SK-N-SH (cell line): ENCODE data around the gene XRN2. TPM values are rescaled to one million over a fixed set of nuclear protein-coding genes. Genes with fewer than 3 reads are reported as not detected.

ENCODE experiments used
- CTCF ChIA-PET: fragments of 300-600, 350-600 bp; formaldehyde crosslinking; extraction: SDS; loops from one replicate; lab custom pipeline; 2021; lab: Yijun Ruan, JAX
- POLR2A ChIA-PET: fragments of 350-600 bp; sonication (Branson Sonifier 250); formaldehyde crosslinking; extraction: SDS; loops from one replicate; lab custom pipeline; 2020; ENCODE audit warnings: antibody characterized with exemption, inconsistent platforms; lab: Yijun Ruan, JAX
- DNase-seq: peaks from one replicate; pipeline ENCODE4 v3.0.0; 2012
- H2AFZ ChIP-seq: fragments of 200-600 bp; sonication (generic); 2 replicates; pipeline ENCODE4 v1.8.1; 2016; ENCODE audit warnings: antibody characterized with exemption, mild to moderate bottlenecking, low read depth
- H3F3A ChIP-seq: fragments of 200-600 bp; sonication (generic); replicated peaks from 2 replicates; pipeline ENCODE3; 2016; ENCODE audit warnings: antibody characterized with exemption, mild to moderate bottlenecking; ENCODE audit not compliant: insufficient read depth
- H3K27ac ChIP-seq, 2 experiments: fragments of 200-500 bp in 1 of 2; fragments of 200-600 bp in 1 of 2; sonication (Bioruptor generic) in 1 of 2; sonication (generic), shearing (Covaris generic) in 1 of 2; 2 replicates each; pipeline versions ENCODE4 v1.5.1 to v1.6.1; 2014 to 2016; ENCODE audit warnings: low read depth in 2 of 2, inconsistent platforms in 1 of 2, low read length in 1 of 2, mild to moderate bottlenecking in 1 of 2, mixed read lengths in 1 of 2
- H3K27me3 ChIP-seq: fragments of 200-600 bp; sonication (generic), shearing (Covaris generic); 2 replicates; pipeline ENCODE4 v1.6.1; 2016; ENCODE audit warnings: mixed run types; ENCODE audit not compliant: insufficient read depth
- H3K36me3 ChIP-seq, 2 experiments: fragments of 200-500 bp in 1 of 2; fragments of 200-600 bp in 1 of 2; sonication (Bioruptor generic) in 1 of 2; sonication (generic) in 1 of 2; replicated peaks in 1 of 2; 2 replicates each; pipeline versions ENCODE3 to v1.5.1; 2014 to 2016; ENCODE audit warnings: low read length in 1 of 2, mild to moderate bottlenecking in 1 of 2; ENCODE audit not compliant: insufficient read depth in 2 of 2, control insufficient read depth in 1 of 2
- H3K4me1 ChIP-seq, 2 experiments: fragments of 200-500 bp in 1 of 2; fragments of 200-600 bp in 1 of 2; sonication (Bioruptor generic) in 1 of 2; sonication (generic), shearing (Covaris generic) in 1 of 2; 2 replicates each; pipeline versions ENCODE4 v1.5.1 to v1.6.1; 2014 to 2016; ENCODE audit warnings: low read depth in 1 of 2, low read length in 1 of 2, mixed run types in 1 of 2; ENCODE audit not compliant: insufficient read depth in 2 of 2, control insufficient read depth in 1 of 2
- H3K4me2 ChIP-seq: fragments of 200-600 bp; sonication (generic), shearing (Covaris generic); 2 replicates; pipeline ENCODE4 v1.6.1; 2017; ENCODE audit warnings: mixed run types
- H3K4me3 ChIP-seq, 2 experiments: fragments of 200-500 bp in 1 of 2; fragments of 200-600 bp in 1 of 2; sonication (Bioruptor generic) in 1 of 2; sonication (generic), shearing (Covaris generic) in 1 of 2; 2 replicates each; pipeline versions ENCODE4 v1.5.1 to v1.8.1; 2014 to 2016; ENCODE audit warnings: low read depth in 2 of 2, inconsistent platforms in 1 of 2, low read length in 1 of 2, mild to moderate bottlenecking in 1 of 2, mixed read lengths in 1 of 2, moderate library complexity in 1 of 2
- H3K79me2 ChIP-seq: fragments of 200-600 bp; sonication (generic); 2 replicates; pipeline ENCODE4 v1.8.1; 2017; ENCODE audit warnings: mild to moderate bottlenecking; ENCODE audit not compliant: insufficient read depth
- H3K9ac ChIP-seq: fragments of 200-600 bp; sonication (generic); 2 replicates; pipeline ENCODE4 v1.6.1; 2017; ENCODE audit warnings: mixed run types
- H3K9me2 ChIP-seq: fragments of 200-600 bp; sonication (generic); 2 replicates; pipeline ENCODE4 v1.6.1; 2017; ENCODE audit warnings: mixed run types
- H3K9me3 ChIP-seq: fragments of 200-600 bp; sonication (generic); 2 replicates; pipeline ENCODE4 v1.6.1; 2017; ENCODE audit warnings: mixed run types, mild to moderate bottlenecking, moderate library complexity
- H4K20me1 ChIP-seq: fragments of 200-600 bp; sonication (generic); 2 replicates; pipeline ENCODE4 v1.6.1; 2017; ENCODE audit warnings: mild to moderate bottlenecking, mixed run types; ENCODE audit not compliant: insufficient read depth
- CHD2 ChIP-seq: fragments of 150-350 bp; IDR thresholded peaks from 2 replicates; pipeline ENCODE4 v1.6.1; 2018; ENCODE audit warnings: low read length; ENCODE audit not compliant: partially characterized antibody
- ELF1 ChIP-seq: IDR thresholded peaks from 2 replicates; pipeline ENCODE4 v1.4.0; 2012
- EZH2phosphoT487 ChIP-seq: fragments of 200-600 bp; sonication (generic); IDR thresholded peaks from 2 replicates; pipeline ENCODE4 v1.6.1; 2017; ENCODE audit warnings: low read depth, mixed run types, mild to moderate bottlenecking, antibody characterized with exemption, moderate library complexity, borderline replicate concordance
- FOSL2 ChIP-seq: IDR thresholded peaks from 2 replicates; pipeline ENCODE4 v1.4.0; 2012; ENCODE audit warnings: low read depth, mild to moderate bottlenecking, moderate library complexity, borderline replicate concordance
- GATA2 ChIP-seq: sonication (generic); formaldehyde crosslinking; IDR thresholded peaks from 2 replicates; pipeline ENCODE4 v1.5.0; 2020; ENCODE audit warnings: mild to moderate bottlenecking, missing genetic modification reagents
- MXI1 ChIP-seq: IDR thresholded peaks from 2 replicates; pipeline ENCODE4 v1.6.1; 2012; ENCODE audit warnings: mild to moderate bottlenecking, low read depth, low read length, improper control_type of control experiment
- NRF1 ChIP-seq: IDR thresholded peaks from 2 replicates; pipeline ENCODE4 v1.6.1; 2012; ENCODE audit warnings: low read depth, mild to moderate bottlenecking, low read length
- RFX5 ChIP-seq: IDR thresholded peaks from 2 replicates; pipeline ENCODE4 v1.6.1; 2012; ENCODE audit warnings: mild to moderate bottlenecking, improper control_type of control experiment, low read length
- SMC3 ChIP-seq: IDR thresholded peaks from 2 replicates; pipeline ENCODE4 v1.6.1; 2012; ENCODE audit warnings: low read depth, low read length, improper control_type of control experiment
- TAF1 ChIP-seq: IDR thresholded peaks from 2 replicates; pipeline ENCODE4 v1.6.1; 2012; ENCODE audit warnings: low read depth, mild to moderate bottlenecking, low read length, moderate library complexity, borderline replicate concordance
- YY1 ChIP-seq: IDR thresholded peaks from 2 replicates; pipeline ENCODE4 v1.4.0; 2012; ENCODE audit warnings: low read depth, mild to moderate bottlenecking
- WGBS: methylation state at CpG from one replicate; pipeline ENCODE4 v1.1.6; 2017; ENCODE audit warnings: low lambda C conversion rate; 5-methylcytosine and 5-hydroxymethylcytosine counted together
- polyA plus RNA-seq, 3 experiments: library from polyadenylated mRNA; depleted of rRNA; stranded (reverse); fragments of >200 nt; gene quantifications; 2 replicates each; pipeline ENCODE4 v1.2.3, GENCODE V29; 2012
- TF ChIP-seq, protein P1 (sequence below): IDR thresholded peaks from 2 replicates; pipeline ENCODE4 v1.4.0; 2012; ENCODE audit warnings: low read depth
- TF ChIP-seq, protein P2 (sequence below): IDR thresholded peaks from 2 replicates; pipeline ENCODE4 v1.6.1; 2012; ENCODE audit warnings: mild to moderate bottlenecking, low read depth, low read length, moderate library complexity
- TF ChIP-seq, protein P3 (sequence below): fragments of 200-600 bp; sonication (generic); IDR thresholded peaks from 2 replicates; pipeline ENCODE4 v1.6.1; 2017; ENCODE audit warnings: antibody characterized with exemption, mild to moderate bottlenecking, moderate library complexity
- TF ChIP-seq, protein P4 (sequence below): fragments of 150-350 bp; IDR thresholded peaks from 2 replicates; pipeline ENCODE4 v1.6.1; 2016; ENCODE audit warnings: mild to moderate bottlenecking, low read depth, low read length
- TF ChIP-seq, protein P5 (sequence below): IDR thresholded peaks from 2 replicates; pipeline ENCODE4 v1.4.0; 2012; ENCODE audit warnings: low read depth, borderline replicate concordance

XRN2 gene
- polyA plus RNA-seq, 1 of the 3 experiments (the other 2 are of a cell fraction), result 44.5 TPM

DNA sequence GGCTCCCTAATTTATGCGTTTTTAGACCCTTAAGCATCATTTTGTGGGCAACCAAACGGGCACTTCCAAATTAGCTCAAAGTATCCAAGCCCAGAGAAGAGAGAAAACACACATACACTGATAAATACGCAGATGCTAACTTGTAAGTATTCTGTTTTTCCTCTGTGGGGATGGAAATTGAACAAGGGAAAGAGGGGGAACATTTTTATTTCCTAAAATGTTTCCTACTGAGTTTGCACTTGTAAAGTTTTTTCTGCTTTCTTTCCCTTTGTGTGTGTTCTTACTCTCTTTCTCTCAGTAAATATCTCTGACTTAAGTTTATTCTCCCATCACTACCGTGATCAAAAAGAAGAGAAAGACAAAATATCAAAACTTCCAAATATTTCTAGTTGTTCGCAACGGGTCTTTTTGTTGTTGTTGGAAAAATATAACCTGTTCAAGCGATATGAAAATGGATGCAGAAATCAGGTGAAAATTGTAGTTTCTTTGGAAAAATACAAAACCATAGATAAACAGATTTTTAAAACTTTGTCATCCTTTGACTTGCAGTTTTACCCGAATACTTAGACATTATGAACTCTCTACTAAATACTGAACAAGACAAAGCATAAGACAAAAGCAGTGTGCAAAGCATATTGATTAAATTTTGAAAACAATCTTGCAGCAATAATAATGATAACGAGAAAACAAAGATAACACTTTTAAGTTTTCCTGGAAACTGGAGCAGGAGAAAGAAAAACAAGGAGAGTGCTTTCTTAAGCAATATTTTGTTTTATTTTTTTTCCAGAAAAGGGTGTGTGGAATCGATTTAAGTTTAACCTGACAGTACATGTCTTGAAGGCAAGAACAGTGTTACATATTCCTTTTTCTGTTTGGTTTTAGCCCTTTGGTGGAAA is 95.2 kb downstream of the XRN2 start:
- ChIA-PET CTCF (no interaction called here), POLR2A (no interaction called here)
- Histone ChIP-seq H3K27me3 (peaks cover 50% of the 10 kb centered on the region), H3K9me2 (no peaks in the 10 kb centered on the region), H4K20me1 (no peaks in the 10 kb centered on the region), H3K4me1 (no peaks in the 10 kb centered on the region; a peak in 1 of 4 replicates), H3K4me2 (no peak overlapping the region), H3F3A (no peaks in the 10 kb centered on the region), H3K36me3 (no peaks in the 10 kb centered on the region), H3K9me3 (no peaks in the 10 kb centered on the region), H3K9ac (no peak overlapping the region), H3K27ac (no peak overlapping the region), H2AFZ (no peak overlapping the region), H3K4me3 (no peak overlapping the region), H3K79me2 (no peaks in the 10 kb centered on the region)
- 10% methylated on average over 10 of the region's 10 CpGs for WGBS
- TF ChIP-seq, protein P1, sequence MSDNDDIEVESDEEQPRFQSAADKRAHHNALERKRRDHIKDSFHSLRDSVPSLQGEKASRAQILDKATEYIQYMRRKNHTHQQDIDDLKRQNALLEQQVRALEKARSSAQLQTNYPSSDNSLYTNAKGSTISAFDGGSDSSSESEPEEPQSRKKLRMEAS, result no peak
- TF ChIP-seq SMC3 (no peak), FOSL2 (no peak), MXI1 (no peak), NRF1 (no peak), TAF1 (no peak), RFX5 (no peak), YY1 (no peak), ELF1 (no peak), CHD2 (no peak), EZH2phosphoT487 (no peak), GATA2 (CRISPR knock-in tag) (no peak)
- TF ChIP-seq, protein P2, sequence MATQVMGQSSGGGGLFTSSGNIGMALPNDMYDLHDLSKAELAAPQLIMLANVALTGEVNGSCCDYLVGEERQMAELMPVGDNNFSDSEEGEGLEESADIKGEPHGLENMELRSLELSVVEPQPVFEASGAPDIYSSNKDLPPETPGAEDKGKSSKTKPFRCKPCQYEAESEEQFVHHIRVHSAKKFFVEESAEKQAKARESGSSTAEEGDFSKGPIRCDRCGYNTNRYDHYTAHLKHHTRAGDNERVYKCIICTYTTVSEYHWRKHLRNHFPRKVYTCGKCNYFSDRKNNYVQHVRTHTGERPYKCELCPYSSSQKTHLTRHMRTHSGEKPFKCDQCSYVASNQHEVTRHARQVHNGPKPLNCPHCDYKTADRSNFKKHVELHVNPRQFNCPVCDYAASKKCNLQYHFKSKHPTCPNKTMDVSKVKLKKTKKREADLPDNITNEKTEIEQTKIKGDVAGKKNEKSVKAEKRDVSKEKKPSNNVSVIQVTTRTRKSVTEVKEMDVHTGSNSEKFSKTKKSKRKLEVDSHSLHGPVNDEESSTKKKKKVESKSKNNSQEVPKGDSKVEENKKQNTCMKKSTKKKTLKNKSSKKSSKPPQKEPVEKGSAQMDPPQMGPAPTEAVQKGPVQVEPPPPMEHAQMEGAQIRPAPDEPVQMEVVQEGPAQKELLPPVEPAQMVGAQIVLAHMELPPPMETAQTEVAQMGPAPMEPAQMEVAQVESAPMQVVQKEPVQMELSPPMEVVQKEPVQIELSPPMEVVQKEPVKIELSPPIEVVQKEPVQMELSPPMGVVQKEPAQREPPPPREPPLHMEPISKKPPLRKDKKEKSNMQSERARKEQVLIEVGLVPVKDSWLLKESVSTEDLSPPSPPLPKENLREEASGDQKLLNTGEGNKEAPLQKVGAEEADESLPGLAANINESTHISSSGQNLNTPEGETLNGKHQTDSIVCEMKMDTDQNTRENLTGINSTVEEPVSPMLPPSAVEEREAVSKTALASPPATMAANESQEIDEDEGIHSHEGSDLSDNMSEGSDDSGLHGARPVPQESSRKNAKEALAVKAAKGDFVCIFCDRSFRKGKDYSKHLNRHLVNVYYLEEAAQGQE, result no peak
- TF ChIP-seq, protein P3, sequence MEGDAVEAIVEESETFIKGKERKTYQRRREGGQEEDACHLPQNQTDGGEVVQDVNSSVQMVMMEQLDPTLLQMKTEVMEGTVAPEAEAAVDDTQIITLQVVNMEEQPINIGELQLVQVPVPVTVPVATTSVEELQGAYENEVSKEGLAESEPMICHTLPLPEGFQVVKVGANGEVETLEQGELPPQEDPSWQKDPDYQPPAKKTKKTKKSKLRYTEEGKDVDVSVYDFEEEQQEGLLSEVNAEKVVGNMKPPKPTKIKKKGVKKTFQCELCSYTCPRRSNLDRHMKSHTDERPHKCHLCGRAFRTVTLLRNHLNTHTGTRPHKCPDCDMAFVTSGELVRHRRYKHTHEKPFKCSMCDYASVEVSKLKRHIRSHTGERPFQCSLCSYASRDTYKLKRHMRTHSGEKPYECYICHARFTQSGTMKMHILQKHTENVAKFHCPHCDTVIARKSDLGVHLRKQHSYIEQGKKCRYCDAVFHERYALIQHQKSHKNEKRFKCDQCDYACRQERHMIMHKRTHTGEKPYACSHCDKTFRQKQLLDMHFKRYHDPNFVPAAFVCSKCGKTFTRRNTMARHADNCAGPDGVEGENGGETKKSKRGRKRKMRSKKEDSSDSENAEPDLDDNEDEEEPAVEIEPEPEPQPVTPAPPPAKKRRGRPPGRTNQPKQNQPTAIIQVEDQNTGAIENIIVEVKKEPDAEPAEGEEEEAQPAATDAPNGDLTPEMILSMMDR, result no peak
- TF ChIP-seq, protein P4, sequence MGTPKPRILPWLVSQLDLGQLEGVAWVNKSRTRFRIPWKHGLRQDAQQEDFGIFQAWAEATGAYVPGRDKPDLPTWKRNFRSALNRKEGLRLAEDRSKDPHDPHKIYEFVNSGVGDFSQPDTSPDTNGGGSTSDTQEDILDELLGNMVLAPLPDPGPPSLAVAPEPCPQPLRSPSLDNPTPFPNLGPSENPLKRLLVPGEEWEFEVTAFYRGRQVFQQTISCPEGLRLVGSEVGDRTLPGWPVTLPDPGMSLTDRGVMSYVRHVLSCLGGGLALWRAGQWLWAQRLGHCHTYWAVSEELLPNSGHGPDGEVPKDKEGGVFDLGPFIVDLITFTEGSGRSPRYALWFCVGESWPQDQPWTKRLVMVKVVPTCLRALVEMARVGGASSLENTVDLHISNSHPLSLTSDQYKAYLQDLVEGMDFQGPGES, result no peak
- TF ChIP-seq, protein P5, sequence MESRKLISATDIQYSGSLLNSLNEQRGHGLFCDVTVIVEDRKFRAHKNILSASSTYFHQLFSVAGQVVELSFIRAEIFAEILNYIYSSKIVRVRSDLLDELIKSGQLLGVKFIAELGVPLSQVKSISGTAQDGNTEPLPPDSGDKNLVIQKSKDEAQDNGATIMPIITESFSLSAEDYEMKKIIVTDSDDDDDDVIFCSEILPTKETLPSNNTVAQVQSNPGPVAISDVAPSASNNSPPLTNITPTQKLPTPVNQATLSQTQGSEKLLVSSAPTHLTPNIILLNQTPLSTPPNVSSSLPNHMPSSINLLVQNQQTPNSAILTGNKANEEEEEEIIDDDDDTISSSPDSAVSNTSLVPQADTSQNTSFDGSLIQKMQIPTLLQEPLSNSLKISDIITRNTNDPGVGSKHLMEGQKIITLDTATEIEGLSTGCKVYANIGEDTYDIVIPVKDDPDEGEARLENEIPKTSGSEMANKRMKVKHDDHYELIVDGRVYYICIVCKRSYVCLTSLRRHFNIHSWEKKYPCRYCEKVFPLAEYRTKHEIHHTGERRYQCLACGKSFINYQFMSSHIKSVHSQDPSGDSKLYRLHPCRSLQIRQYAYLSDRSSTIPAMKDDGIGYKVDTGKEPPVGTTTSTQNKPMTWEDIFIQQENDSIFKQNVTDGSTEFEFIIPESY, result no peak
- DNase-seq, result no peak
